HG02943 (cell line): ENCODE results near the gene SLC52A3.
"Not testable (repeated sequence)": the region's sequence is repeated elsewhere in the genome, so short reads cannot be mapped to it uniquely, and the experiment has no call there.

Source experiments
- ATAC-seq: cut with Tn5 transposase; IDR thresholded peaks from one replicate; pipeline ENCODE4 v1.9.1; 2021; ENCODE audit warnings: mild to moderate bottlenecking, low read depth, moderate library complexity; ENCODE audit not compliant: unreplicated experiment

SLC52A3 gene

GRCh38 chr20:768426-768978, at the start of gene SLC52A3:
SLC52A3 (minus strand) TSS chr20:768500; CDS start chr20:765774, 2,726 bp downstream.
- no peak for ATAC-seq

GRCh38 chr20:815914-816606, 47.8 kb upstream of the SLC52A3 start:
- ATAC-seq = no peak

DNA sequence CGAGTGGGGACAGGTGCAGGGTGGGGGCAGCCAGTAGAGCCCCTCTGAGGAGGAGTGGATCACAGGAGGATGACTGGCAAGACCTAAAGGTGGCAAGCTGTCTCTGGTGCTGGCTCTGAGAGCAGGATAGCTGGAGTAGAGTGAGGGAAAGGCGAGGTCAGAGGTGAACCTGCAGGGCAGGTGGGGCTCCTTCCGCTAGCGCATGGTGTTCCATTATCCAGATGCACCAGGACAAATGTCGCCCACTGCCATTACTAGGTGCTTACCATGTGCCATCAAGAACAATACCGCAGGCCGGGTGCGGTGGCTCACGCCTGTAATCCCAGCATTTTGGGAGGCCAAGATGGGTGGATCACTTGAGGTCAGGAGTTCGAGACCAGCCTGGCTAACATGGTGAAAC, 46.9 kb upstream of the SLC52A3 start:
- no peak for ATAC-seq

DNA sequence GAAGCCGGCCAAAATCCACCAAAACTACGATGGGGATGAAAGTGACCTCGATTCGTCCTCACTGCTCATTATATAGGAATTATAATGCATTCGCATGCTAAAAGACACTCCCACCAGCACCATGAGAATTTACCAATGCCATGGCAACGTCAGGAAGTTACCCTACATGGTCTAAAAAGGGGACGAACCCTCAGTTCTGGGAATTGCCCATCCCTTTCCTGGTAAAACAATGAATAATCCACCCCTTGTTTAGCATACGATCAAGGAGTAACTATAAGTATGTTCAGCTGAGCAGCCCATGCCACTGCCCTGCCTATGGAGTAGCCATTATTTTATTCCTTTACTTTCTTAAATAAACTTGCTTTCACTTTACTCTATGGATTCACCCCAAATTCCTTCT, 45.1 kb upstream of the SLC52A3 start:
- no peak for ATAC-seq

GRCh38 chr20:812435-812814, 44.1 kb upstream of the SLC52A3 start:
- ATAC-seq = not testable (repeated sequence)

GRCh38 chr20:811776-812434, 43.6 kb upstream of the SLC52A3 start:
- ATAC-seq = not testable (repeated sequence)

GRCh38 chr20:805713-806112, 37.4 kb upstream of the SLC52A3 start:
- ATAC-seq = no peak

GRCh38 chr20:801678-802077, 33.4 kb upstream of the SLC52A3 start:
- no peak for ATAC-seq

GRCh38 chr20:800026-800425, 31.7 kb upstream of the SLC52A3 start:
- not testable (repeated sequence) for ATAC-seq

DNA sequence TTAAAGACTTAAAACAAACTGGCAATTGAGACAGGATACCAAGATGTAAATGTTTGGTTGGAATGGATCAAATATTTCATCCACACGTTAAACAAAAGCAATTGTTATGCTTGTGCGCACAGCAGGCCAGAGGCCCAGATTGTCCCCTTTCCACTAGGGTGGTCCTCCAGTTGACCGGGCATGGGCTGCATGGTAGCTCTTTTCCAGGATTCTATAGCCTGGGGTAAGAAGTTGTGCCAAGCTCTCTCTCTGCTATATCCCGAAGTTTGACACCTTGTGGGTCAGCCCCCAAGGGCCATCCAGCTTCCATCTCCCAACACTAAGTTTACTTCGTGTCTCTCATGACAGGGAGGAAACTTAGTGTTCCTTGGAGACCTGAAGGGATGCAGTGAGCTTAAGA, 30.4 kb upstream of the SLC52A3 start:
- not testable (repeated sequence) for ATAC-seq

DNA sequence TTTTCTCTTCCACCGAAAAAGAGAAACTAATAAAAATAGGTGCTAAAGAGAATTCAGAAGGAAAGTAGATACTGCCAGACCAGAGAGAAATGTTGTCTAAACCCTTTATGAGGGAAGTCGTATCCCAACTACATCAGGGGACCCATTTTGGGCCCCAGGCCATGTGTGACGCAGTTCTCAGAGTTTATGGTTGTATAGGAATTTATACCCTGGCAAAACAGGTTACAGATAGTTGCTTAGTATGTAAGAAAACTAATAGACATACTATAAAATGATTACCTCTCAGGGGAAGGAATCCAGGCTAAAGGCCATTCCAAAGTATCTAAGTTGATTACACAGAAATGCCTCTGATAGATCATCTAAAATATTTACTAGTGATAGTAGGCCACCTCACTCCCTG, 28.6 kb upstream of the SLC52A3 start:
- ATAC-seq = no peak

DNA sequence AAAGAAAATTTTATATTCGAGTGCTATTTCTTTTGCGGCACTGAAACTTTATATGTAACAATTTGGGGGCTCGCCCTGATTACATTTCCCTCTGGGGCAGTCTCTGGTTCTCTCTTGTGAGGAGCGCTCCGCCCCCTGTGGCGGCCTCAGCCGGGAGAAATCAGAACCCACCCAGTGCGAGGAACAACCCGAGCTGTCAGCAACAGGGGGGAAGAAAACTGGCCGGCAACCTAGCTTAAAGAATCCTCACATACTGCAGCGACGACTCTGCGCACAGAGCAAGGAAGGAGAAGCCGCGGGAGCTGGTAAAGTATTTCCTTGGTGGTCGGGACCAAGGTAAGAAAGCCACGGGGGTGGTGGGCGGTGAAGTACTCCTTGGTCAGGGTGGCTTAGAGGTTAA, 23.9 kb upstream of the SLC52A3 start:
- ATAC-seq = no peak

GRCh38 chr20:791056-791455, 22.8 kb upstream of the SLC52A3 start:
- ATAC-seq = no peak

DNA sequence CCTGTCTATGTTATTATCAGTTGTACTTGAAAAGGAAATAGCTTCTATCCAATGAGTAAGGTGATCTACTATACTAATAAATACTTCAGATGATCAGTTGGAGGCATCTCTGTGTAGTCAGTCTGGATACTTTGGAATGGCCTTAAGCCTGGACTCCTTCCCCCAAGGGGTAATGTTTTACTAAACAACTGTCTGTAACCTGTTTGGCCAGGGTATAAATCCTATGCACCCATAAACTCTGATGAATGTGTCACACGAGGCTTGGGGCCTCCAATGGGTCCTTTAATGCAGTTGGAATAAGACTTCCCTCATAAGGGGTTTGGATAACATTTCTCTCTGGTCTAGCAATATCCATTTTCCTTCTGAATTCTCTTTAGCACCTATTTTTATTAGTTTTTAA, 19.5 kb upstream of the SLC52A3 start:
- no peak for ATAC-seq

DNA sequence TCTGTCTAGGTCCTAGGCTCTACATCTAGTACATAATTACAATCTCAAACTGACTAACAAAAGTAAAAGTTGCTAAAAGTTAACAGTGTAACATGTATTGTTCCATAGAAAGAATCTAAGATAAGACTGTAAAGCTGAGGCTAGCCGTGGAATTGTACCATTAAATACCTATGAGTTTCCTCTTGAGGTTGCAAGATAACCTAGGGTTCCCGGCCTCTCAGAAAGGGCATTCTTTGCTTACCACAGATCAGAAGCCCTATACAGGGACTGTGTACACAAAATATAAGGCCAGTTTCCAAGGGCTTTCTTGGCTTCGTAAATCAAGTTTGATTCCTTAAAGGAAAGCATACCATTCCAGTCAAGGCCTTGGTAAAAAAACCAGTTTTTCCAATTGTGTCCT, 11.5 kb upstream of the SLC52A3 start:
- no peak for ATAC-seq

DNA sequence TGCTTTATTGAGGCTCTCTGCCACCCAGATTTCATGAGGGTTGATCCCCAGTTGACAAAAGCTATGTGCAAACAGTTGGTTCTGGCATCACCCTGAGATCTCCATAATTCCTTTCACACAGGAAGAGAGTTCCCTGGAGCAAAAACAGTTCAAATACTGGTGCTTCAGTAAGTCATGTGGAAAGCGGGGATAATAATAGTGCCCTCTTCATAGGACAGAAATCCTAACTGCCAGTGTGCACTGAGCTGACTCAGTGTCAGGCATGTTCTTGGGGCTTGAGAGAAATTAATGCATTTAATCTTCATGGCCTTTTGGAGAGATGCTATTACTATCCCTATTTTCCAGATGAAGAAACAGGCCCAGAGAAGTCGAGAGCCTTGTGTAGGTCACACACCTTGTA, 7.9 kb upstream of the SLC52A3 start:
- no peak for ATAC-seq

DNA sequence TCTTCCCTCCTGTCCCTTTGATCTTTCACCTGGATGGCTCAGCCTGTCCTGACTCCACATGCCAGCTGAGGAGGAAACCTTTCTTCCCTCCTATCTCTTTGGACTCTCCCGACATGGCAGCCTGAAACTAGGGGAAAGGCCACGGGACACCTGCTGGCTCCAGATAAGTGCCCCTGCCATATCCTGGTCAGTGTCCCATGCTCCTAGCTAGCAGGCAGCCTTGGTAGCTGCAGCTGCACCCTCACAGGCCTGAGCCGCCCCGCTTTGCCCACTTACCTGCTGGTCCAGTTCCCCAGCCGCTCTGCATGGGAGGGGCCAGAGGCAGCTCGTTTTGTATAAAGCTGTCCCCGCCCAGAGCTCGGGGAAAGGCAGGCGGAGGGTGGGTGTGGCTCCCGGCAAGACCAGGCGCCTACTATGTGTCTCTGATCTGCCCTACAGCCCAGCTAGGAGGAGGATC, 7.4 kb upstream of the SLC52A3 start:
- no peak for ATAC-seq

DNA sequence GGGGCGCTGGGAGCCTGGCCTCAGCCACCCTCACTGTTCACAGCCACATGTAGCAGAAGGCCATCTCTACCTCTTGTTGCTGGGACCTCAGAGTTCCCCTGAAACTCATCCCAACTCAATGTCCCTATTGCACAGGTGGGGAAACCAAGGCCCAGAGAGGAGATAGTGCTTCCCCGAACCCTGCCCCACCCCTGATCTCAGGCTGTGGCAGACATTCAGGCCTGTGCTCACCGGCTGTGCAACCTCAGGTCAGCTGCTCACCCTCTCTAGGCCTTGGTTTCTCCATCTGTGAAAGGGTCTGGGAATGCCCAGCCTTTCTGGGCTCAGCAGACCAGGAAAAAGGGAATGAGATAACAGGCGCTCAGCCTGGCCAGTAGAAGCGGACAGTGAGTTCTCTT, 6.4 kb upstream of the SLC52A3 start:
- ATAC-seq = no peak

GRCh38 chr20:774016-774659, 5.8 kb upstream of the SLC52A3 start:
- ATAC-seq = no peak

DNA sequence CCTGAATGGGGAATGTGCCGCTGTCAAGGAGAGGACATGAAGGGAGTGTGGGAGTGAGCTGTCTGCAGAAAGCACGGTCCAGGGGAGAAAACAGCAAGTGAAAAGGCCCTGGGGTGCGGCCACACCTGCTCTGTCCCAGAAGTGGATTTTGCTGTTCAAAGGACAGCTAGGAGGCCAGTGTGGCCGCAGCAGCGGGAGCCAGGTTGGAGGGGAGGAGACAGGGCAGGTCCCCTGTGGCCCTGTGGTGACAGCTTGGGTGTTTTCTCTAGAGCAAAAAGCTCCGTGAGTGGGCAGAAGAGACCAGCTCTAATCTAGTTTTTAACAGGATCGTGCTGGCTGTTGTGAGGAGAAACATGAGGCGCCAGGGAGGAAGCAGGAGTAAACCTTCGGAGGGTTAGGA, 4.5 kb upstream of the SLC52A3 start:
- no peak for ATAC-seq

DNA sequence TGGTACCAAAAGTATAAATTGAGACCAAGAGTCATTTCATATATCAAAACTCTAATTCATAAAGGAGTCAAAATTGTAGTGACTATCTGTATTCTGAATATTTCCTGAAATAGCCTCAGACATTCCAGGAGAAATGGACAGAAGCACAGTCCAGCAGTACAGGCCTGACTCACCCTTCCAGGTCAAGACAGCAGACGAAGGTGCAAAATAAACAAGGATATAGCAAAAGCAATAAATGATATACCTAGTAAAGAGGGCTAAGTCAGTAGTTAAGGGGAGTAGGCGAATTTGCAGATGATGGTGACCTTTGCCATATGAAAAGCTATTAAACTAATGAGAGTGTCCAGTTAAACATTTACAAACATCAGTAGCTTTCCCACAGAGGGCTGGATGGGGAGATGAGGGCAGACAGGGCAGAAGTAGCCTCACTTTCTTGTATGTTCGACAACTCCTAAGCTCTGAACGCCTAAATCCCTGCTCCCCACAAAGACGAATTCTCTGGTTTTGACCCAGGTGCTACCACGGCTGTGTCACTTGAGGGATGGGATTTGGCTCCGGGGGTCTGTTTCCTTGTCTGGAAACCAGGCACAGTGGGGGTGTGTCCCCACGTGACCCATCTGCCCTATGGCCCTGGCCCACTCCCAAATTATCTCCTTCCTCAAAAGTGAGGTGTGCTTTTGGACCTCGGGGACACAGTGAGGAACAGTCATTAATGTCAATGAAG, 3.6 kb upstream of the SLC52A3 start:
- ATAC-seq = no peak
